DOHH2 (cell line): Measurements from ENCODE around the gene EIF3F.

Source experiments
- H3F3A ChIP-seq: fragments of 200-600 bp; sonication (generic), shearing (Covaris generic); 2 replicates; pipeline ENCODE4 v1.6.0; 2016; ENCODE audit warnings: antibody characterized with exemption, mild to moderate bottlenecking; ENCODE audit not compliant: control insufficient read depth, insufficient read depth
- H3K27ac ChIP-seq: fragments of 200-600 bp; sonication (generic); 2 replicates; pipeline ENCODE4 v1.5.1; 2014; ENCODE audit warnings: low read depth, mild to moderate bottlenecking, low read length, moderate library complexity
- H3K27me3 ChIP-seq: fragments of 200-600 bp; sonication (generic); 2 replicates; pipeline ENCODE4 v1.6.1; 2014; ENCODE audit warnings: mild to moderate bottlenecking, low read length, mixed read lengths; ENCODE audit not compliant: control insufficient read depth
- H3K36me3 ChIP-seq: fragments of 200-600 bp; sonication (generic); 2 replicates; pipeline ENCODE4 v1.6.1; 2014; ENCODE audit warnings: mild to moderate bottlenecking, low read length, moderate library complexity, mixed read lengths; ENCODE audit not compliant: control insufficient read depth
- H3K4me1 ChIP-seq: fragments of 200-600 bp; sonication (generic); 2 replicates; pipeline ENCODE4 v1.6.1; 2014; ENCODE audit warnings: mild to moderate bottlenecking, low read length, mixed read lengths; ENCODE audit not compliant: control insufficient read depth
- H3K4me2 ChIP-seq: fragments of 200-600 bp; sonication (generic); 2 replicates; pipeline ENCODE4 v1.6.0; 2014; ENCODE audit warnings: mild to moderate bottlenecking, low read length, moderate library complexity
- H3K4me3 ChIP-seq: fragments of 200-600 bp; sonication (generic); 2 replicates; pipeline ENCODE4 v1.5.1; 2014; ENCODE audit warnings: mild to moderate bottlenecking, low read length, mixed read lengths
- H3K79me2 ChIP-seq: fragments of 200-600 bp; sonication (generic); 2 replicates; pipeline ENCODE4 v1.6.1; 2014; ENCODE audit warnings: mild to moderate bottlenecking, low read length, mixed read lengths; ENCODE audit not compliant: control insufficient read depth
- H3K9me2 ChIP-seq: fragments of 200-600 bp; sonication (generic); replicated peaks from 2 replicates; pipeline ENCODE4 v1.6.1; 2014; ENCODE audit warnings: mild to moderate bottlenecking, low read length, mixed read lengths; ENCODE audit not compliant: control insufficient read depth
- H3K9me3 ChIP-seq: fragments of 200-600 bp; sonication (generic); 2 replicates; pipeline ENCODE4 v1.6.1; 2014; ENCODE audit warnings: antibody characterized with exemption, low read length, mixed read lengths; ENCODE audit not compliant: control insufficient read depth, insufficient read depth
- H4K20me1 ChIP-seq: fragments of 200-600 bp; sonication (generic); 2 replicates; pipeline ENCODE4 v1.6.0; 2014; ENCODE audit warnings: low read depth, mild to moderate bottlenecking, antibody characterized with exemption, low read length, moderate library complexity; ENCODE audit not compliant: control insufficient read depth, insufficient read depth
- CTCF ChIP-seq: fragments of 200-600 bp; sonication (generic); IDR thresholded peaks from one replicate; pipeline ENCODE4 v1.5.1; 2014; ENCODE audit warnings: antibody characterized with exemption, mild to moderate bottlenecking, low read depth, low read length; ENCODE audit not compliant: poor library complexity, severe bottlenecking
- EZH2phosphoT487 ChIP-seq: fragments of 200-600 bp; sonication (generic); IDR thresholded peaks from 2 replicates; pipeline ENCODE4 v1.6.1; 2017; ENCODE audit warnings: borderline replicate concordance, mild to moderate bottlenecking, antibody characterized with exemption, low read length, moderate library complexity, mixed read lengths

EIF3F gene

GRCh38 chr11:8043756-8044155 lies 56.6 kb downstream of the EIF3F start:
- TF ChIP-seq EZH2phosphoT487 (no peak), CTCF (no peak)
- Histone ChIP-seq H4K20me1 (no peaks in the 10 kb centered on the region), H3K79me2 (no peaks in the 10 kb centered on the region), H3K9me3 (no peaks in the 10 kb centered on the region), H3K9me2 (no peaks in the 10 kb centered on the region), H3K4me1 (no peaks in the 10 kb centered on the region), H3F3A (no peaks in the 10 kb centered on the region), H3K4me3 (no peak overlapping the region), H3K4me2 (no peak overlapping the region), H3K27ac (no peak overlapping the region), H3K27me3 (peaks cover 7% of the 10 kb centered on the region), H3K36me3 (no peaks in the 10 kb centered on the region)

- H3K36me3 ChIP-seq, result no peaks in the 10 kb centered on the region
- H3K79me2 ChIP-seq, result no peaks in the 10 kb centered on the region
- no peak overlapping the region for H3K4me2 ChIP-seq
- H3K4me3 ChIP-seq, result no peak overlapping the region
- TF ChIP-seq CTCF, result no peak
- no peak for TF ChIP-seq EZH2phosphoT487
- H4K20me1 ChIP-seq, result no peaks in the 10 kb centered on the region
- H3K9me2 ChIP-seq, result no peaks in the 10 kb centered on the region
- peaks cover 13% of the 10 kb centered on the region for H3K27me3 ChIP-seq
- no peaks in the 10 kb centered on the region for H3F3A ChIP-seq
- H3K27ac ChIP-seq, result no peak overlapping the region
- H3K4me1 ChIP-seq, result no peaks in the 10 kb centered on the region
- no peaks in the 10 kb centered on the region for H3K9me3 ChIP-seq
These were observed 58.7 kb downstream of the EIF3F start for GRCh38 chr11:8045839-8046238.

- Histone ChIP-seq H3K79me2 (no peaks in the 10 kb centered on the region), H3K27me3 (peaks cover 16% of the 10 kb centered on the region), H3K9me2 (no peaks in the 10 kb centered on the region), H3K9me3 (no peaks in the 10 kb centered on the region), H3K36me3 (no peaks in the 10 kb centered on the region), H3K4me2 (no peak overlapping the region), H3K4me1 (no peaks in the 10 kb centered on the region), H3K4me3 (no peak overlapping the region), H3K27ac (no peak overlapping the region), H3F3A (no peaks in the 10 kb centered on the region), H4K20me1 (no peaks in the 10 kb centered on the region)
- TF ChIP-seq CTCF (no peak), EZH2phosphoT487 (no peak)
These were observed 60.2 kb downstream of the EIF3F start for GRCh38 chr11:8047382-8047781.

GRCh38 chr11:8049084-8049483 lies 61.9 kb downstream of the EIF3F start:
- Histone ChIP-seq H3K4me1 (no peaks in the 10 kb centered on the region), H3K4me2 (no peak overlapping the region), H4K20me1 (no peaks in the 10 kb centered on the region), H3K27me3 (peaks cover 10% of the 10 kb centered on the region; the same call in 1 of the 2 replicates), H3K4me3 (no peak overlapping the region), H3K36me3 (no peaks in the 10 kb centered on the region), H3F3A (no peaks in the 10 kb centered on the region), H3K27ac (no peak overlapping the region), H3K9me2 (no peaks in the 10 kb centered on the region), H3K79me2 (no peaks in the 10 kb centered on the region), H3K9me3 (no peaks in the 10 kb centered on the region)
- TF ChIP-seq EZH2phosphoT487 (no peak), CTCF (no peak)
